Mesendoderm (in vitro differentiated cells): Measurements from ENCODE around the gene CLASP2.

ENCODE experiments used
- DNase-seq: peaks from one replicate; pipeline ENCODE4 v3.0.0; 2013
- H2AK5ac ChIP-seq: 2 replicates; pipeline ENCODE4 v1.6.1; 2013; ENCODE audit warnings: low read length, inconsistent platforms
- H2BK120ac ChIP-seq: 2 replicates; pipeline ENCODE4 v1.6.1; 2013; ENCODE audit warnings: low read depth, mild to moderate bottlenecking, low read length, moderate library complexity, mixed read lengths
- H2BK15ac ChIP-seq: replicated peaks from 2 replicates; pipeline ENCODE4 v1.6.1; 2013; ENCODE audit warnings: low read depth, mild to moderate bottlenecking, moderate library complexity
- H2BK5ac ChIP-seq: 2 replicates; pipeline ENCODE4 v1.6.1; 2013; ENCODE audit warnings: low read length, inconsistent platforms
- H3K18ac ChIP-seq: 2 replicates; pipeline ENCODE4 v1.6.1; 2013; ENCODE audit warnings: mild to moderate bottlenecking, low read length, mixed read lengths
- H3K23ac ChIP-seq: one replicate; pipeline ENCODE4 v1.6.1; 2013; ENCODE audit warnings: low read length
- H3K27ac ChIP-seq: 2 replicates; pipeline ENCODE4 v1.5.1; 2013; ENCODE audit warnings: low read depth, mild to moderate bottlenecking, inconsistent platforms, low read length, moderate library complexity
- H3K27me3 ChIP-seq: 2 replicates; pipeline ENCODE4 v1.6.1; 2013; ENCODE audit warnings: low read length, control low read depth, mild to moderate bottlenecking, inconsistent platforms; ENCODE audit not compliant: insufficient read depth, poor library complexity
- H3K36me3 ChIP-seq: 2 replicates; pipeline ENCODE4 v1.6.1; 2013; ENCODE audit warnings: low read length, inconsistent platforms; ENCODE audit not compliant: control insufficient read depth, insufficient read depth
- H3K4ac ChIP-seq: one replicate; pipeline ENCODE4 v1.6.1; 2013; ENCODE audit warnings: low read depth, mild to moderate bottlenecking, low read length, moderate library complexity
- H3K4me1 ChIP-seq: 2 replicates; pipeline ENCODE4 v1.6.1; 2013; ENCODE audit warnings: low read depth, low read length, inconsistent platforms; ENCODE audit not compliant: control insufficient read depth
- H3K4me2 ChIP-seq: 2 replicates; pipeline ENCODE4 v1.6.1; 2013; ENCODE audit warnings: low read length
- H3K4me3 ChIP-seq: 2 replicates; pipeline ENCODE4 v1.5.1; 2013; ENCODE audit warnings: mild to moderate bottlenecking, low read length
- H3K56ac ChIP-seq: one replicate; pipeline ENCODE4 v1.6.1; 2013; ENCODE audit warnings: low read length
- H3K79me1 ChIP-seq: 2 replicates; pipeline ENCODE4 v1.6.1; 2013; ENCODE audit warnings: low read length, inconsistent platforms
- H3K79me2 ChIP-seq: 2 replicates; pipeline ENCODE4 v1.6.1; 2013; ENCODE audit warnings: mild to moderate bottlenecking, low read length; ENCODE audit not compliant: control insufficient read depth, insufficient read depth
- H3K9ac ChIP-seq: 2 replicates; pipeline ENCODE4 v1.6.1; 2013; ENCODE audit warnings: low read length, inconsistent platforms
- H4K5ac ChIP-seq: one replicate; pipeline ENCODE4 v1.6.1; 2013; ENCODE audit warnings: low read length
- H4K8ac ChIP-seq: one replicate; pipeline ENCODE4 v1.6.1; 2013; ENCODE audit warnings: low read depth, mild to moderate bottlenecking, control low read depth, low read length, moderate library complexity
- WGBS: extraction: QIAGEN DNeasy Blood & Tissue Kit; methylation state at CpG from one replicate; pipeline ENCODE4 v1.1.7; 2013; ENCODE audit warnings: low lambda C conversion rate, missing lambda C conversion rate; ENCODE audit not compliant: insufficient coverage; ENCODE audit errors: extremely low coverage; 5-methylcytosine and 5-hydroxymethylcytosine counted together

CLASP2 gene

DNA sequence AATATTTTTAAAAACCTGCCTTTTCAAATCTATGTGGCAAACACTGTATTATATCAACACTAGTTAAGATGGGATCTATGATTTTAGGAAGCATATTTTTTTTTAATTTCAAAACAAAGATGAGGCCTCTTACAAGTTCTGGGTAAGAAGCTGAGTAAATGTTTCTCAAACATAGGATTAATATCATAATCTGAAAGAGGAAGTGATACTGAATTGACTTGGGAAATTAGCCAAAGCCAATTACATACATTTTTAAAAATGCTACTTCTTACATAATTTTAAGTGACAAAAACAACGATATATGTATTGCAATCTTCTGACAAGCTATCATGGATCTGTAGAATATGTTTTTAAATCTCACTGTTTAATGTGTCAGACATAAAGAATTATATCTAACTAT, 142.7 kb downstream of the CLASP2 start:
- H3K23ac ChIP-seq: no peak overlapping the region
- H4K5ac ChIP-seq: no peak overlapping the region
- no peaks in the 10 kb centered on the region for H3K4me1 ChIP-seq
- no peaks in the 10 kb centered on the region for H3K79me1 ChIP-seq
- no peak overlapping the region for H3K4ac ChIP-seq
- H3K79me2 ChIP-seq: no peaks in the 10 kb centered on the region
- DNase-seq: no peak
- H3K27ac ChIP-seq: no peak overlapping the region
- H2BK15ac ChIP-seq: no peak overlapping the region
- H3K18ac ChIP-seq: no peak overlapping the region
- no peak overlapping the region for H2BK5ac ChIP-seq
- H2BK120ac ChIP-seq: no peak overlapping the region
- peaks cover 2% of the 10 kb centered on the region for H3K36me3 ChIP-seq
- no peaks in the 10 kb centered on the region for H3K27me3 ChIP-seq
- no peak overlapping the region for H3K56ac ChIP-seq
- no peak overlapping the region for H3K4me3 ChIP-seq
- WGBS: no CpG with 5 or more reads among the region's 1 CpG
- no peak overlapping the region for H3K4me2 ChIP-seq
- H2AK5ac ChIP-seq: no peak overlapping the region
- H3K9ac ChIP-seq: no peak overlapping the region
- no peak overlapping the region for H4K8ac ChIP-seq

DNA sequence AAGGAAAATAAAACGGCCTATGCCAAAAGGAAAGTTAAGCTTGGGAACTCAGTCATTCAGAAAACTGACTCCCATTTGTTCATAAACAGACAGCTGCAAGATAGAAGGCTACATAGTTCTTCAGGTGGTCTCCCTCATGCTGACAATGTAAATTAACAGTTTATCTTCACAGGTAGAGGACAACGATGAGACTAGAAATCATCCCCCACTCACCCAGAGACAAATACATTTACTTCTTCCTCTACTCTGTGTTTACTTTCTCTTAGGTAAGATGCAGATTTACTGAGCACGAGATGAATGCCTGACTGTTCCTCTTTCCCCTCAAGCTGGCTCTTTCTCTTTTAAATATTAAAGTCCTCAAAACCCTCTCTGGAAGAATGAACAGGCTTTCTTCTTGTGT, 160.2 kb downstream of the CLASP2 start:
- peak; percentile 18 for DNase-seq
- no peaks in the 10 kb centered on the region for H3K36me3 ChIP-seq
- H3K18ac ChIP-seq: no peak overlapping the region
- H3K79me2 ChIP-seq: no peaks in the 10 kb centered on the region
- no peak overlapping the region for H2AK5ac ChIP-seq
- H3K4me1 ChIP-seq: peaks cover 3% of the 10 kb centered on the region
- no CpG with 5 or more reads among the region's 3 CpGs for WGBS
- no peaks in the 10 kb centered on the region for H3K27me3 ChIP-seq
- no peak overlapping the region for H3K23ac ChIP-seq
- no peak overlapping the region for H2BK120ac ChIP-seq
- H2BK15ac ChIP-seq: no peak overlapping the region
- H3K27ac ChIP-seq: peak overlapping the region; percentile 42
- no peak overlapping the region for H2BK5ac ChIP-seq
- H4K8ac ChIP-seq: no peak overlapping the region
- H3K9ac ChIP-seq: no peak overlapping the region
- no peak overlapping the region for H3K4me2 ChIP-seq
- no peak overlapping the region for H3K4ac ChIP-seq
- no peaks in the 10 kb centered on the region for H3K79me1 ChIP-seq
- H3K4me3 ChIP-seq: no peak overlapping the region
- no peak overlapping the region for H4K5ac ChIP-seq
- no peak overlapping the region for H3K56ac ChIP-seq

DNA sequence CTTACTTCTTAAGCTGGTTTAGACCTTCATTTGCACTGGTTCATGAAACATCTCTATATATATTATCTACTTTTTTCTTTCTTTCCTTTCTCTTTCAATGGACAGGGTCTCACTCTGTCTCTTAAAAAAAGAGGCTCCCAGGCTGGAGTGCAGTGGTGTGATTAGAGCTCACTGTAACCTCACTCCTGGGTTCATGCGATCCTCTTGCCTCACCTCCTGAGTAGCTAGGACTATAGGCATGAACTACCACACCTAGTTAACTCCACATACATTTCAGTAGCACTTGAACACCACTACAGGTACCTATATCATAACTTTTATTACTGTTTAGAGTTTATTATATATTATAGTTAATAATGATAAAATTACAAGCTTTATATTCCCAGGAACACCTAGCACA, 160.8 kb downstream of the CLASP2 start:
- Histone ChIP-seq H2BK5ac (no peak overlapping the region), H3K36me3 (no peaks in the 10 kb centered on the region), H2BK15ac (no peak overlapping the region), H4K5ac (no peak overlapping the region), H3K56ac (no peak overlapping the region), H4K8ac (no peak overlapping the region), H3K23ac (no peak overlapping the region), H3K4me2 (no peak overlapping the region), H3K79me2 (no peaks in the 10 kb centered on the region), H2BK120ac (no peak overlapping the region), H3K4me3 (no peak overlapping the region), H2AK5ac (no peak overlapping the region), H3K79me1 (no peaks in the 10 kb centered on the region), H3K27me3 (no peaks in the 10 kb centered on the region), H3K18ac (no peak overlapping the region), H3K27ac (no peak overlapping the region), H3K4me1 (peaks cover 3% of the 10 kb centered on the region), H3K4ac (no peak overlapping the region), H3K9ac (no peak overlapping the region)
- DNase-seq: no peak
- no CpG with 5 or more reads among the region's 1 CpG for WGBS

DNA sequence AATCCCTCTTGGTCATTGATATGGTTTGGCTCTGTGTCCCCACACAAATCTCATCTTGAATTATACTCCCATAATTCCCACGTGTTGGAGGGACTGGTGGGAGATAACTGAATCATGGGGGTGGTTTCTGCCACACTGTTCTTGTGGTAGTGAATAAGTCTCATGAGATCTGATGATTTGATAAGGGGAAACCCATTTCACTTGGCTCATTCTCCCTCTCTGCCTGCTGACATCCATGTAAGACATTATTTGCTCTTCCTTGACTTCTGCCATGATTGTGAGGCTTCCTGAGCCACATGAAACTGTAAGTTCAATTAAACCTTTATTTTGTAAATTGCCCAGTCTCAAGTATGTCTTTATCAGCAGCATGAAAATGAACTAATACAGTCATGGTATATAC, 171.0 kb downstream of the CLASP2 start:
- no peak for DNase-seq
- no peak overlapping the region for H3K9ac ChIP-seq
- H3K4me3 ChIP-seq: no peak overlapping the region
- H3K27ac ChIP-seq: no peak overlapping the region
- H4K8ac ChIP-seq: no peak overlapping the region
- no peak overlapping the region for H2BK15ac ChIP-seq
- no peaks in the 10 kb centered on the region for H3K4me1 ChIP-seq
- no peaks in the 10 kb centered on the region for H3K79me2 ChIP-seq
- no peak overlapping the region for H3K18ac ChIP-seq
- no peak overlapping the region for H3K23ac ChIP-seq
- no peak overlapping the region for H2BK120ac ChIP-seq
- no peak overlapping the region for H3K4me2 ChIP-seq
- no peak overlapping the region for H2BK5ac ChIP-seq
- H3K56ac ChIP-seq: no peak overlapping the region
- no CpG with 5 or more reads among the region's 1 CpG for WGBS
- no peak overlapping the region for H4K5ac ChIP-seq
- H3K79me1 ChIP-seq: no peaks in the 10 kb centered on the region
- H3K4ac ChIP-seq: no peak overlapping the region
- no peak overlapping the region for H2AK5ac ChIP-seq
- H3K36me3 ChIP-seq: no peaks in the 10 kb centered on the region
- no peaks in the 10 kb centered on the region for H3K27me3 ChIP-seq

DNA sequence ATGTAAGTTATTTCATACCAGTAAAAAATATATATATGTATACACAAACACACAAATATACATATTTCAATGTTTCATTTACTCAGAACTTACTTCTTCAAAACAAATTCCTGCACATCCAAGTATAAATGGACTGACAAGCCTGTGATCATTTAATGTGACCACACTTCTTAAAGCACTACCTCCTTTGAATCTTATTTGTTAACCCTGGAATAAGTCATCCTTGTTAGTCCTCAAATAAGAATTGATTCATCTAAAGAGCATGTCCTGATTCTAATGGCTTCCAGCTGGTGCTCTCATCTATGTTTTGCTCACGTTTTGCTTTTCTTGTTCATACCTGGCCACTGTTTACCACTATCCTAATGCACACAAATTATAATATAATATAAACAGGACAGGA, 173.9 kb downstream of the CLASP2 start:
- no peak overlapping the region for H2BK120ac ChIP-seq
- no peaks in the 10 kb centered on the region for H3K4me1 ChIP-seq
- no peak overlapping the region for H3K4me2 ChIP-seq
- H3K18ac ChIP-seq: no peak overlapping the region
- no peak for DNase-seq
- H3K79me2 ChIP-seq: no peaks in the 10 kb centered on the region
- no peak overlapping the region for H3K9ac ChIP-seq
- H2BK15ac ChIP-seq: no peak overlapping the region
- H3K23ac ChIP-seq: no peak overlapping the region
- no peak overlapping the region for H3K56ac ChIP-seq
- no peaks in the 10 kb centered on the region for H3K27me3 ChIP-seq
- H3K79me1 ChIP-seq: no peaks in the 10 kb centered on the region
- no peak overlapping the region for H3K27ac ChIP-seq
- H3K4ac ChIP-seq: no peak overlapping the region
- WGBS: no CpG with 5 or more reads among the region's 1 CpG
- H2BK5ac ChIP-seq: no peak overlapping the region
- H4K5ac ChIP-seq: no peak overlapping the region
- H3K4me3 ChIP-seq: no peak overlapping the region
- no peaks in the 10 kb centered on the region for H3K36me3 ChIP-seq
- no peak overlapping the region for H4K8ac ChIP-seq
- H2AK5ac ChIP-seq: no peak overlapping the region

DNA sequence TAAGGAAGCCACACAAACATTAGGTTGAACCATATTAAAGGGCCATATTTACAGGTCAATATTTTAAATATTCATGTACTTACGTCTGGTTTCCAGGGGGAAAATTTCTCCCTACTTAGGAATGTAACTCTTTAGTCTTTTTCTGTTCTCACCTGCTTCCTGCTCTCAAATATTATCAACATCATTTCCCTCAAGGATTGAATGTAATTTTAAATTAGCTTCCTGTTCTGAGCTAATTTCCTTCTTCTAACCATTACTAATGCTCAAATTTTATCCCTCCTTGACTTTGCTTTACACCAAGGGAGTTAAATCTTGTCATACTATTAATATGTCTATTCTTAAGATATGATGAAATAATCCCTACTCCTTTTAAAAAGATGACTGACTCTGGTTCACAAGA, 174.5 kb downstream of the CLASP2 start:
- Histone ChIP-seq H3K23ac (no peak overlapping the region), H4K8ac (no peak overlapping the region), H3K79me2 (no peaks in the 10 kb centered on the region), H3K27me3 (no peaks in the 10 kb centered on the region), H3K9ac (no peak overlapping the region), H2AK5ac (no peak overlapping the region), H3K36me3 (no peaks in the 10 kb centered on the region), H3K27ac (no peak overlapping the region), H4K5ac (no peak overlapping the region), H3K79me1 (no peaks in the 10 kb centered on the region), H2BK120ac (no peak overlapping the region), H3K4me2 (no peak overlapping the region), H3K56ac (no peak overlapping the region), H2BK5ac (no peak overlapping the region), H3K18ac (no peak overlapping the region), H3K4ac (no peak overlapping the region), H3K4me3 (no peak overlapping the region), H2BK15ac (no peak overlapping the region), H3K4me1 (no peaks in the 10 kb centered on the region)
- no peak for DNase-seq
- WGBS: no CpG with 5 or more reads among the region's 1 CpG
